ACC112 (cell line): Measurements from ENCODE around the gene CD300H.

ENCODE experiments used
- H2AFZ ChIP-seq: fragments of 200-600 bp; sonication (generic); one replicate; pipeline ENCODE4 v1.6.0; 2017; ENCODE audit warnings: antibody characterized with exemption, low read length; ENCODE audit not compliant: unreplicated experiment
- H3K27ac ChIP-seq: fragments of 200-600 bp; sonication (generic); 2 replicates; pipeline ENCODE4 v1.5.1; 2014; ENCODE audit warnings: low read depth, mild to moderate bottlenecking, antibody characterized with exemption, low read length, moderate library complexity
- H3K27me3 ChIP-seq: fragments of 200-600 bp; sonication (generic); 2 replicates; pipeline ENCODE4 v1.6.1; 2014; ENCODE audit warnings: mild to moderate bottlenecking, antibody characterized with exemption, low read length, moderate library complexity, mixed read lengths; ENCODE audit not compliant: insufficient read depth
- H3K36me3 ChIP-seq: fragments of 200-600 bp; sonication (generic); 2 replicates; pipeline ENCODE4 v1.6.1; 2016; ENCODE audit warnings: mild to moderate bottlenecking, antibody characterized with exemption, low read length, moderate library complexity, mixed read lengths; ENCODE audit not compliant: insufficient read depth
- H3K4me1 ChIP-seq: fragments of 200-600 bp; sonication (generic); one replicate; pipeline ENCODE4 v1.6.1; 2016; ENCODE audit warnings: low read length, mixed read lengths; ENCODE audit not compliant: insufficient read depth, unreplicated experiment, control insufficient read depth
- H3K4me3 ChIP-seq: fragments of 200-600 bp; sonication (generic); 2 replicates; pipeline ENCODE4 v1.5.1; 2014; ENCODE audit warnings: mild to moderate bottlenecking, low read depth, low read length
- H3K79me2 ChIP-seq: fragments of 200-600 bp; sonication (generic); one replicate; pipeline ENCODE4 v1.6.0; 2016; ENCODE audit warnings: low read length; ENCODE audit not compliant: control insufficient read depth, unreplicated experiment, insufficient read depth

CD300H gene

DNA sequence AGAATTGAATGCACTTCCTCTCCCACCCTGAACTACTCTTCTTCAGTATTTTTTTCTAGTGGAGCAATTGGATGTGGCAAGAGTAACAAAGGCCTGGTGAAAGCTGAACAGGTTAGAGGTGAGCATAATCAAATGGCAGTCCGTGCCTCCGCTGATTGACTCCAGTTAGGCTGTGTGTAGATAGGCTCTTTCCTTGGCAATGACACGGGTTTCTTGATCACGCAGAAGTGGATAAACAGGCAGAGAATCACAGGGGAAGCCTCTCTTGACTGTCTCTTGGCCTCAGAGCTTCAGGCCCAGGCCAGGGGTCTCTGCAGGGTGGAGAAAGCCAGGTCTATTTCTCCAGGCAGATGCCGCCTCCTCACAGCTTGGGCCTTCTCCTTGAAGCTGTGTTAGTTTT lies 40.2 kb downstream of the CD300H start:
- Histone ChIP-seq H3K36me3 (no peaks in the 10 kb centered on the region), H3K4me1 (no peaks in the 10 kb centered on the region), H3K79me2 (no peaks in the 10 kb centered on the region), H3K27ac (no peak overlapping the region), H3K4me3 (no peak overlapping the region), H3K27me3 (peaks cover 9% of the 10 kb centered on the region; the same call in 1 of the 2 replicates), H2AFZ (no peak overlapping the region)

DNA sequence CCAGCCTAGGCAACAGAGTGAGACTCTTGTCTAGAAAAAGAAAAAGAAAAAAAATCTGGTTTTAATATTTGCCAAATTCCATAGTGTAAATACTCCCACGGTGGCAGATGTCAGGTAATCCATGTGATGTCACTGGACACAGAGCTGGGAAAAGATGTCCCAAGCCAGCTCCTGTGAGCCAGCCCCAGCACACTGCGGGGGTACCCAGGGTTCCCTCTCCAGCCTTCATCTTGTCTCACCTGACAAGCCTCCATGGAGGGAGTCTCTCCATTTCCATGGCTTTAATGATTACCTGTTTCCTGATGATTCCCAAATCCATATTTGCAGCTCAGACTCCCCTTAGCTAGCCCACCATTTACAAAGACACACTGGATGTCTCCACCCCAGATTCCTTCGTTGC lies 40.6 kb downstream of the CD300H start:
- Histone ChIP-seq H3K27me3 (peaks cover 9% of the 10 kb centered on the region; the same call in 1 of the 2 replicates), H3K4me1 (no peaks in the 10 kb centered on the region), H3K4me3 (no peak overlapping the region), H3K36me3 (no peaks in the 10 kb centered on the region), H2AFZ (no peak overlapping the region), H3K27ac (no peak overlapping the region), H3K79me2 (no peaks in the 10 kb centered on the region)

DNA sequence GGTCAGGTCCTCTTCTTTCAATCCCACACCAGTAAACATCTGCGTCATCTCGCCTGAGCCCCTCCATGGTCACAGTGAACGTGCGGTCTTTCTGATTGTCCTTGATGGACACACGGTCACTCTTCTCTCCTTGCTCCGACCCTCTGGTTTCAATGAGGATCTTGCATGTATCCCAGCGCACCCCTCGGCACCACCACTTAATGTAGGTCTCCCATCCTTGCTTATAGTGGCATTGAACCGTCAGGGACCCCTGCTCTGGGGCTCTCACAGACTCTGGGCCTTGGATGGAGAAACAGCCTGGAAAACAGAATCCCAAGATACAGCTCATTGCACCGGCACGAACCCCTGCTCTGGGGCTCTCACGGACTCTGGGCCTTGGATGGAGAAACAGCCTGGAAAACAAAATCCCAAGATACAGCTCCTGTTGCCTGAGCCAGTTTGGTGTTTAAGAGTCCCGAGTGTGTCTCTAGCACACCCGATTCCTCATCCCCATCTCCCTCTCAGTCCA lies 41.5 kb downstream of the CD300H start:
- Histone ChIP-seq H3K79me2 (no peaks in the 10 kb centered on the region), H3K36me3 (no peaks in the 10 kb centered on the region), H3K4me3 (no peak overlapping the region), H2AFZ (no peak overlapping the region), H3K27ac (no peak overlapping the region), H3K4me1 (no peaks in the 10 kb centered on the region), H3K27me3 (peaks cover 9% of the 10 kb centered on the region; the same call in 1 of the 2 replicates)

DNA sequence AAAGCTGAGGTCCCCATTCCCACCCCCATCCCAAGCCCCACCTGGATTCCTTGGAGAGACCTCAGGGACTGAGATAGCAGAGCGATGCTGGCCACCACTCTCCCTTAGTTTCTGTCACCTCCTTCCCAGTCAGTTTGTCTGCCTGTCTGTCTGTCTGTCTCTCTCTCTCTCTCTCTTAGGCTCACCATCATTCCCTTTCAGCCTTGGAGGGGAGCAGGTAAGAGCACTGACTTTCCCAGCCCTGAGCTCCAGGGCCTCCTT lies 41.9 kb downstream of the CD300H start:
- Histone ChIP-seq H3K79me2 (no peaks in the 10 kb centered on the region), H3K4me1 (no peaks in the 10 kb centered on the region), H3K36me3 (no peaks in the 10 kb centered on the region), H3K4me3 (no peak overlapping the region), H3K27me3 (peaks cover 9% of the 10 kb centered on the region; the same call in 1 of the 2 replicates), H3K27ac (no peak overlapping the region), H2AFZ (no peak overlapping the region)

DNA sequence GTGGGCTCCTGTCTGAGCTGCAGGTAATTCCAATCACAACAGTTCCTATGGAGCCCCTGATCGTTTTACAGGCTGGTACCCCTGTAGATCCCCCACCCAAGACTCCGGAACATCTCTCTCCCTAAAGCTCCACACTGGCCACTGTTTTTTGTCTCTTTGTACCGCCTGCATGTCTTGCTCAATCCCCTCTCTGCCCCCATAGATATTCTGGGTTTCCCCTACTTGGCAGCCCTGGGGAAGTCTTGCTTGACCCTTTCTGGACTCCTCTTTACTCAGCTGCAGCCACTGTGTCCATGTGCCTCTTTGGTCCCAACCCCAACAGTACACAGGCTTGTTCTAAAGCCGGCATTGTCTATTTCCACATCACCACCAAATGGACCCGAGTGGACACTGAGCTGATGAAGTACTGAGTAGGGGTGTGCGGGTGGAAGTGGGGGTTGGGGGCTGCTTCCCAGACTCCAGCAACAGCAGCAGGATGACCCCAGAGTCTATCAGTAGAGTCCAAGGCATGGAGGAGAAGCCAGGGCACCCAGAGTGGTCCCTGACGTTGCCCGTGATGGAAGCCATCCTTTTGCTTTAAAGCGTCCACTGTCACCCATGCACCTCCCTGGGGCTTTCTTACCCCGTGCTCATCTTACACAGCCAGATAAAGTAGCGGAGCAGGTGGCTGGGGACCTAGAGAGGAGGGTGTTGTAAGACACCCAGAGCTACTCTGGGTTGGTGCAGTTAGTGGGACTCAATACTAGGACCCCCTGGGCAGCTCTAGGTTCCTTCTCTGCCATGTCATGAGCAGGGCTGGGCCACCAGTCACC lies 42.5 kb downstream of the CD300H start:
- Histone ChIP-seq H3K27me3 (peaks cover 9% of the 10 kb centered on the region; the same call in 1 of the 2 replicates), H2AFZ (no peak overlapping the region), H3K4me1 (no peaks in the 10 kb centered on the region), H3K36me3 (no peaks in the 10 kb centered on the region), H3K79me2 (no peaks in the 10 kb centered on the region), H3K27ac (no peak overlapping the region), H3K4me3 (no peak overlapping the region)

DNA sequence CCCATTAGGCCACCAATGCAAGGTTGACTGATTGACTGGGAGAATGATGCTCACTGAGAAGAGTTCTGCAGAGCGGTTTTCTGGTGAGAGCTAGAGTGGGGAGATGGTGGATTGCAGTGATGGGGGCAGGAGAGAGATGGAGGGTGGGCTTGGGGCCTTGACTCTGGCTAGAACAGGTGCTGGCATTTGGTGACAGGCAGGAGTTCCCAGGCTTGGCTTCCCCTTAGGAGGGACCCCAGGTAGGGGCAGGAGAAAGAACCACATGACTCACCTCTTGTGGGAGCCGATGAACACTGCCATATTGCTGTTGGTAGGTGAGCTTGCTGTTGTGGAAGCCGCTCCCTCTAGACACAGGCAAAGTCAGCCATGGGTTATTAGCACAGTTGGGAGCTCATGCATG lies 44.0 kb downstream of the CD300H start:
- H3K27me3 ChIP-seq, result peaks cover 9% of the 10 kb centered on the region; the same call in 1 of the 2 replicates
- no peak overlapping the region for H3K27ac ChIP-seq
- H2AFZ ChIP-seq, result no peak overlapping the region
- no peaks in the 10 kb centered on the region for H3K36me3 ChIP-seq
- H3K4me3 ChIP-seq, result no peak overlapping the region
- no peaks in the 10 kb centered on the region for H3K4me1 ChIP-seq
- H3K79me2 ChIP-seq, result no peaks in the 10 kb centered on the region

DNA sequence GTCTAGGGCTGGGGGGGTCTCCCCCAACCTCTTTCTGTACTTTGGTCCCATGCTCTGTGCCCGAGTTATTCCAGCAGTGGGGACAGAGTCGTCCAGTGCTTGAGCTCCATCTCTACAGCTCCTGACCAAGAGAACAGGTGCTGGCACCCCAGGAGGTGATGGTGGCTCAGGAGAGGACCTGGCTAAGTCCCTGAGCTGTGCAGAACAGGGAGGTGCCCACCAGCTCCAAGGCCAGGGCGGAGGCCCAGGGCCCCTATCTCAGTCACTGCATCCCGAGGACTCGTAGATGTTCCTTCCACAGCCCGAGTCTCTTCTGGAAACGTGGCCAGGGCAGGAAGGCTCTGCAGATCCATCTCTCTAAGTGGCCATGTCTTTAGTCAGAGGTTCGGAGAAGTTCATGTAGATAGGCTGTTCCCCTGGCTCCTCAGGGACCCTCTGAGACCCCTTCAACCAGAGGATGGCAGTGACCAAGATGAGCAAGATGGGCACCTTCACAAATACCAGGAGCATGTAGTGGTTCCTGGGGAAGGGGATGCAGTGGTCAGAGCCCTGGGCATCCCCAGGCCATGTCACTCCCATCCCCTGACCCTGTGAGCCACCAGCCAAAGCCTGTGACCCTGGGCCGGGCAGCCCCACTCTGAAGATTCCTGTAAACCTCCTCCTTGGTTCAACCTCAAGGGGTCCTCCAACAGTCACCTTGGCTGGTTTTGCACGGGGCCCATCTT lies 44.8 kb downstream of the CD300H start:
- H3K36me3 ChIP-seq, result no peaks in the 10 kb centered on the region
- no peaks in the 10 kb centered on the region for H3K79me2 ChIP-seq
- H2AFZ ChIP-seq, result no peak overlapping the region
- no peak overlapping the region for H3K4me3 ChIP-seq
- no peak overlapping the region for H3K27ac ChIP-seq
- no peaks in the 10 kb centered on the region for H3K4me1 ChIP-seq
- peaks cover 9% of the 10 kb centered on the region; the same call in 1 of the 2 replicates for H3K27me3 ChIP-seq

GRCh38 chr17:74521701-74522201 lies 45.6 kb downstream of the CD300H start:
- Histone ChIP-seq H3K36me3 (no peaks in the 10 kb centered on the region), H3K27me3 (0 out of 2 replicates have a peak, but pooled peaks cover 3% of the 10 kb centered on the region), H3K4me3 (no peak overlapping the region), H3K27ac (no peak overlapping the region), H2AFZ (no peak overlapping the region), H3K4me1 (no peaks in the 10 kb centered on the region), H3K79me2 (no peaks in the 10 kb centered on the region)

DNA sequence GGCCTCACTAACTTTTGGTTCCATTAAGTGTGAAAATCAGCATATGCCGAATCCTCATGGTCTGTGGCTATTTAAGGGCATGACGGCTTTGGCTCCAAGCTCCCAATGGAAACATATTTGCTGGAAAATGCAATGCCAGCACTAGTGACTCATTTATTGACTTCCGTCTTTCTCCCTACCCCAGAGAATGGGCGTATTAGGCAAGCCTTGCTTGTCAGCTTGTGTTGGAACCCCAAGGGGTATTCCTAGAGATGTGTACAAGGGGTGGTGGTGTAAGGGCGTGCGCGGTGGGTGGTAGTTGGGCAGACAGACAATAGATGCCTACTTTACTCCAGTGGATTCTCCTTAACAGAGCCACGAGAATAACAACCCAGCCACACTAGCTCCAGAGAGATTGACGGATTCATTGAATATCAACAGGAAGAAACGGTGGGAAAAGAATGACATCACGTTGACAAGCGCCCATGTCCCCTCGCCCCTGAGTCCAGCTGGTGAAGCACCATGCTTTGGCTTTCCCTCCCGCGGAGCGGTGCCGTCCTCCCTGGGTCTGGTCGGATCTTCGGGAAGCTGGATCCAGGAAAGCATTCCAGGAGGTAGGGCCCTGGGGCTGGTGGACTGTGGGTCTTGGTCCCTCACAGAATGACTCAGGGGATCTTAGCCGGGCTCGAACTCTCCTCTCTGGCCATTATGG lies 46.4 kb downstream of the CD300H start:
- Histone ChIP-seq H3K4me3 (no peak overlapping the region), H3K79me2 (no peaks in the 10 kb centered on the region), H3K27ac (no peak overlapping the region), H2AFZ (no peak overlapping the region), H3K27me3 (0 out of 2 replicates have a peak, but pooled peaks cover 3% of the 10 kb centered on the region), H3K4me1 (no peaks in the 10 kb centered on the region), H3K36me3 (no peaks in the 10 kb centered on the region)

DNA sequence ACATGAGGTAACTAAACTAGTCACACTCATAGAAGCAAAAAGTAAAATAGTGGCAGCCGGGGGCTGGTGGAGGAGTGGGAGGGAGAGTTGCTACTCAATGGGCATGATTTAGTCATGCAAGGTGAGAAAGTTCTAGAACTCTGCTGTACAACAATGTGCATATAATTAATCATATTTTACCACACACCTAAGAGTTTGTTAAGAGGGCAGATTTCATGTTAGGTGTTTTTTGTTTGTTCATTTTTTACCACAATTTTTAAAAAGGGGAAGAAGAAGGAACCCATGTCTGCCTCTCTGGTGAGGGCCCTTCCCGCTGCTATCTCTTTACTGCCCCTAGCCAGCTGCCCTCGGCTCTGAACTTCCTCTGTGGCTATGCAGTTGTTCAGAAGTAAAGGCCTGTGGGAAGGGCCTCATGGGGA lies 47.3 kb downstream of the CD300H start:
- no peak overlapping the region for H3K4me3 ChIP-seq
- H3K27ac ChIP-seq, result no peak overlapping the region
- H3K27me3 ChIP-seq, result 0 out of 2 replicates have a peak, but pooled peaks cover 3% of the 10 kb centered on the region
- H2AFZ ChIP-seq, result no peak overlapping the region
- no peaks in the 10 kb centered on the region for H3K4me1 ChIP-seq
- H3K36me3 ChIP-seq, result no peaks in the 10 kb centered on the region
- no peaks in the 10 kb centered on the region for H3K79me2 ChIP-seq
